ENCODE data around the gene IFT27.

Gene IFT27

DNA sequence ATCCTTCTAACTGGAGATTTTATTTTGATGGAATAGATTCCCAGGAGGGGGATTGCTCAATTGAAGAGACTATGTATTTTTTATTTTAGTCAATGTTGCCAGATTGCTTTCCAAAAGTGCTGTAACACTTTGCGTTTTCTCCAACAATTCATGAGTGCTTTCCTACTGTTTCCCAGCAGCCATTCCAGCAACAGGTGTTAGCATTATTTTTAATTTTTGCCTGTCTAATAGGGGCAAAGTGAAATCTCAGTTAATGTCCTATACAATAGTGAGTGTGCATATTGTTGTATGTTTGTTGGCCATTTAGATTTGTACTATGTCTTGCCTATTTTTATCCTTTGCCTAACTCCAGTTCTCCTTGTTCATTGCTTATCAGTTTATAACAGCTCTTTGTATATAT, 60.3 kb downstream of the IFT27 start:
- no peak for ATAC-seq

- ATAC-seq, result no peak
Measured at GRCh38 chr22:36714110-36714509, 61.8 kb downstream of the IFT27 start.

DNA sequence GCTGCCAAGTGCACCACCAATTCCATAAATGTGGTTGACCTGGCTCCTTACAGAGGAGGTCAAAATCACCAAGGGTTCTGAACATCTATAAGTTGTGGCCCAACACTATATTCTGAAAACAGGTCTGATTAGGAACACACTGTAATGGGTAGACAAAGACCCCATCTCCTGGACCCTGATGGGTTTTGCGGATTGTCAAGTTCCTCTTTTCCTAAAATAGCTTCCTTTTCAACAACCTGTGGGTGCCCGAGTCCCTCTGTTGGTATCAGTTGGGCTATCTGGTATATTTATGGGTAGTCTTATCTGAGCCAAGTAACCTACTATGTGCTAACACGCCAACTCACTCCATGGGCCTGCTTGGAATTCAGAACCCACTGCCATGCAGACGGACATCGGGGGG, 62.5 kb downstream of the IFT27 start:
- no peak for ATAC-seq
